ENCODE data around the gene CIBAR2.

Gene CIBAR2

GRCh38 chr16:85084841-85085510 lies 27.3 kb downstream of the CIBAR2 start:
- Histone ChIP-seq H3K27ac (replicated peaks) (no peak overlapping the region), H3K4me3 (replicated peaks; ENCODE audit: insufficient read depth, low read length) (no peak overlapping the region), H3K27me3 (ENCODE audit: insufficient read depth, poor library complexity, severe bottlenecking) (peaks cover 46% of the 10 kb centered on the region)
- DNase-seq (ENCODE audit: low read depth in 1 of 2, low spot score in 1 of 2): no peak
- TF ChIP-seq CTCF (IDR thresholded peaks at IDR 0.05; ENCODE audit: insufficient read depth, low read length): no peak
- TF ChIP-seq REST (IDR thresholded peaks at IDR 0.05; ENCODE audit: insufficient replicate concordance, low read depth): no peak
- TF ChIP-seq GABPA (IDR thresholded peaks at IDR 0.05; ENCODE audit: low read depth): no peak

GRCh38 chr16:85083051-85083639 lies 29.1 kb downstream of the CIBAR2 start:
- no peak overlapping the region for H3K27ac ChIP-seq (replicated peaks)
- no peak for TF ChIP-seq REST (IDR thresholded peaks at IDR 0.05; ENCODE audit: insufficient replicate concordance, low read depth)
- TF ChIP-seq GABPA (IDR thresholded peaks at IDR 0.05; ENCODE audit: low read depth): no peak
- TF ChIP-seq SPI1 (IDR thresholded peaks at IDR 0.05; ENCODE audit: borderline replicate concordance, low read depth): no peak
- TF ChIP-seq CTCF (IDR thresholded peaks at IDR 0.05; ENCODE audit: insufficient read depth, low read length): no peak
- no peak for TF ChIP-seq POLR2AphosphoS5 (IDR thresholded peaks at IDR 0.05; ENCODE audit: low read depth)
- H3K4me3 ChIP-seq (replicated peaks; ENCODE audit: insufficient read depth, low read length): no peak overlapping the region
- peaks cover 58% of the 10 kb centered on the region for H3K27me3 ChIP-seq (ENCODE audit: insufficient read depth, poor library complexity, severe bottlenecking)
- no peak for DNase-seq (ENCODE audit: low read depth in 1 of 2, low spot score in 1 of 2)

- TF ChIP-seq SPI1 (IDR thresholded peaks at IDR 0.05; ENCODE audit: borderline replicate concordance, low read depth) (no peak), CTCF (IDR thresholded peaks at IDR 0.05; ENCODE audit: insufficient read depth, low read length) (no peak)
- Histone ChIP-seq H3K27ac (replicated peaks) (no peak overlapping the region), H3K4me3 (replicated peaks; ENCODE audit: insufficient read depth, low read length) (no peak overlapping the region), H3K27me3 (ENCODE audit: insufficient read depth, poor library complexity, severe bottlenecking) (peaks cover 51% of the 10 kb centered on the region)
- no peak for DNase-seq (ENCODE audit: low read depth in 1 of 2, low spot score in 1 of 2)
These were observed 29.9 kb downstream of the CIBAR2 start for GRCh38 chr16:85082173-85083050.

Measured in HL-60 (cell line).